IPS-NIHi11 (cell line): ENCODE data around the gene PASD1.

ENCODE experiments used
- DNase-seq: peaks from one replicate; pipeline ENCODE4 v3.0.0; 2012; ENCODE audit warnings: mixed read lengths, low spot score

Gene PASD1

GRCh38 chrX:151701531-151701930, 138.1 kb downstream of the PASD1 start:
- DNase-seq: no peak

- no peak for DNase-seq
Measured at GRCh38 chrX:151702026-151702714, 138.7 kb downstream of the PASD1 start.

DNA sequence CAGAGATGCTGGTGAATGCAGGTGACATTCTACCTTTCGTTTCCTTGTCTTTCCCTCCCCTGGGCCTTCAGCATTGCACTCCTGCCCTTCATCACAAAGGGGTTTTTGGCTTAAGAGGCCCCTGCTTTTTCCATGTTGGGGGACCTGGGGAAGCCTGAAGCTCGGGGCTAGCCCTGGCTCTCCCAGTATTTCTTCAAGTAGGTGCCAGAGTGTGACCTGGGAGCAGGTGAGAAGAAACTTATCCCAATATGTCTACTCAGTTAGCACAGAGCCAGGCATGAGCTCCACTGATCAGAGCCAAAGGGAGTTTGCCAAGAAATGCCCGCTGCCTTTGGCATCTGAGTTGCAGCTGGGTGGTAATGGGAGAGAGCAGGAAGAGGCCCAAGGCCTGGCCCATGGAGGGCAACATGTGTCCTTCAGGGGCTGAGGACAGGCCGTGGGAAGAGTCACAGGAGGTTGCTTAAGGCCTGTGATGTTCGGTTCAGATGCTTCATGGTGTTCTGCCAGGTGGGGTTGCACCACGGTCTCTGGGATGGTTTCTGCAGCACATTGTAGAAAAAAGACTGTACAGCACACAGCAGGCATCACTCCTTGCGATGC, 139.4 kb downstream of the PASD1 start:
- no peak for DNase-seq

- DNase-seq: no peak
Measured at GRCh38 chrX:151703487-151703886, 140.0 kb downstream of the PASD1 start.

DNA sequence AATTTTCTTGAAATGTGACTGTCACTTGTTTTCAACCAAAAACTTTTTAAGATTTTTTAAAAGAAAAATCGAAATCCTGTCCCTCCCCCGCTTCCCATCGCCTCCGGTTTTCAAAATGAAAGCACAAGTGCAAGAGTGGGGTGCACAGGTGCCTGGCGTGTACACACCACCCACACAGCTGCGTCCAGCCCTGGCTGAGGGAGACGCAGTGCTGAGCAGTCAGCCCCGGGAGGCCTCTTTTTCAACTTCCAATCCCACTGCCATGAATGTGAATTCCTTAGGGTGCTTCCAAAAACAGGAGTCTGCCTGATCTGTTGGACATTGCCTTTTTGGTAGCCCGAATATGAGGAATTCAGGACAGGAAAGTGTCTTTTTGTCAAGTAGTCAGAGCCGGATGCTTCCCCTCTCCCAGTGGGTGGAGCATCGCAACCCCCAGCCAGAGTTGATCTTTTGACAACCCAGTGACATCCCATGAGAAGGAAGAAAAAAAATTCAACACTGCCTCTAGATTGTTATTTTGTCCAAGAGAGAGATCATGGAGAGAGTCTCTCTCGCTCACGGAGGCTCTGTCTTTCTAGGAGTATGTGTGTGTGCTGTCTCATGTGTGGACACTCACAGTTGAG, 140.7 kb downstream of the PASD1 start:
- DNase-seq: no peak

DNA sequence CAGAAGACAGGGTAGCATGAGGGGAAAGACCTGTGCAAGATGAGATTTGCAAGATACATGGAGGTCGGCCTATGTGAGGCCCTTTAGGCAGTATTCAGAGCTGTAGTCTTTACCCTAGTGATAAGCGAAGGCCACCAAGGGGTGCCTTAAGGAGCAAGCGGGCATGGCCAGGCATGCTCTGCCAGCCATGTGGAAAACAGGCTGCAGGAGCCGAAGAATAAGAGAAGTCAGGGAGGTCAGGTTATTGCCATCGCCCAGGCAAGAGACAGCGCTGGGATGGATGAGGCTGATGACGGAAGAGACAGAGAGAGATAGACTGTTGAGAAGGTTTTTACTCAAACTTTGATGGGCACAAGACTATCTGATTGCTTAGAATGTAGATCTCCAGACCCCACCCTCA, 145.3 kb downstream of the PASD1 start:
- DNase-seq: no peak

DNA sequence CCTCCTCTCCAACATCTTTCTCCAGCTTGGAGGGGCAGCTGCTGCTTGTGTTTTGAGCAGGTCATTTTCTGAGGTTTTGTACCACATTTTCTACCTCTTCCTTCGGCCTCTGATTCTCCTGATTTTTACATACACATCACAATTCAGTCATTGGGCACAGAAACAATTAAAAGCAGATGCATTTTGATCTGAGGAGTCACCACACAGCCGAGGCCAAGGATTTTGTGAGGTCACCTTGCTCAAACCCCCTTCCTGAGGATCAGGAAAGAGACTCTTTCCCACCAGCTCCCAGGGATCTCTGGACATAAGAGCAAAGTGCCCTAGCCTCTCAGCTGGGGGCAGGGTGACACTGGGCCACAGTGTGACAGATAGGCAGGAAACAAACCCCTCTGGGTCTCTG, 147.0 kb downstream of the PASD1 start:
- DNase-seq: no peak

- DNase-seq: no peak
Measured at GRCh38 chrX:151711154-151711553, 147.7 kb downstream of the PASD1 start.

DNA sequence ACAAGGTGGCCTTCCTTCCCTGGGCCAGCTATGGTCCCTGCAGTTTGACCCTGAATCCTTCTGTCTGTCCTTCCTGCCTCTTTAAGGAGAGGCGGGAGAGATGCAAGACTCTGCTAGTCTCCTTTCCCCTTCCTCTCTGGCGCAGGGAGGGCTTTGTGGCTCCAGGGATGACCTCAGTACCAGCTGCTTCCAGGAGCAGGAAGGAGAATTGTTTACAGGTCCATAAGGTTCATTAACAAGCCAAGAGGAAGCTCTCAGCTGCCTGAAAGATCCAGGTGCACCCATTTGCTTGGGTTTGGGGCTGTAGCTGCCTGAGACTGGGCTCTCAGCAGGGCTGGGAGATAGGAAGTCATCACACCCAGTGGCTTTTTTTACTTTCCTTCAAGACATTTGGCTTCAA, 148.3 kb downstream of the PASD1 start:
- DNase-seq: no peak

DNA sequence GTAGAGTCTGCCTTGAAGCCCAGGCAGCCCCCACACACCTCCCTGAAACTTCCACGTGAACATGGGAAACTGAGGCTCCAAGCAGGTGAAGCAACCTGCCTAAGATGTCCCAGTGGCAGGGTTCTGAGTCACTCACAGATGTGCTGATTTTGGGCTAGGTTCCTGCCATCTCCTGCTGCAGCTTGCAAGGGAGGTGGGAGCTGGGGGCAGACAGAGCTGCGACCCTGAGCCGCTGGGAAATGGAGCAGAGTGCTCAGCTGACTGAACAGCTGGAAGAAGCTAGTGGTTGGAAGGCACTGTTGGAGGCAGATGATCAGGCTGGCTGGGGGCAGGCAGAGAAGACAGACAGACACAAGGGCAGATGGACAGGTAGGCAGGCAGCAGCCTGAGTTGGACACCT, 148.8 kb downstream of the PASD1 start:
- no peak for DNase-seq

DNA sequence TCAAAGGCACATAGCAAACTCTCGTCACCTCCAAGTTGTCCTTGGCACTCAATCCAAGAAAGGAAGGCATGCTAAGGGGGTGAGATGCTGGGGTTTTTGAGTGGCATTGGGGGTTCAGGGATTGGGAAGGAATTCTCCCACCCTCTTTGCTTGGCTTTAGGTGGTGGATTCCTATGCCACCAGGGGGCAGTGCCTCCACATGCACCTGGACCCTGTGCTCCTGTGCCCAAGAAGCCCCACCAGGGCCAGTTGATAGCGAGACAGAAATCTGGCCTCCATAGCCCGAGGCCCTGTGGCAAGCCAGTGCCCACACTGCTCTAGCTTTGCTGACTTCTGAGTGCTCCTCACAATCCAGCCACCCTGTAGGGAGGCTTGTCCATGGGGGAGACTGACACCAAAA, 150.4 kb downstream of the PASD1 start:
- peak; percentile 64 for DNase-seq

- DNase-seq: no peak
Measured at GRCh38 chrX:151714362-151714761, 150.9 kb downstream of the PASD1 start.

DNA sequence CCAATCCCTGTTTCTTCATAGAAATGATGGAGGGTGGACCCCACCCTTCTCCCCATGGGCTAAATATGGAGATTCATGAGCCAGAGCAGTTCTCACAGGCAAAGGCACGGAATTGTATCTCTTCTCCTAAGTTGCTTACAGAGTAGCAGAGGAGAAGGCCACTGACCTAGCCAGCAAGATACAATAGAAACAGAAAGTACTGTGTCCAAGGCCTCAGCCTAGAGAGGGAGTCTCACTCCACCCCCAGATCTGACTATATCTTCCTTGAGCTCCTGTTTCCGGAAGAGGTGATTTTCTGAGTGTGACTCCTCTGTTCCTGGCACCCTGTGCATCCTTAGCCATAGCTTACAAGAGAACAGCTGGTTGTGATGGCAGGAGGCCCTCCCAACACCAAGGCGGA, 152.3 kb downstream of the PASD1 start, which contains the start of gene FATE1:
FATE1 (plus strand) TSS at position 284 of the 400 bp plus-strand sequence; CDS start at position 369, 85 bp downstream.
- DNase-seq: no peak

DNA sequence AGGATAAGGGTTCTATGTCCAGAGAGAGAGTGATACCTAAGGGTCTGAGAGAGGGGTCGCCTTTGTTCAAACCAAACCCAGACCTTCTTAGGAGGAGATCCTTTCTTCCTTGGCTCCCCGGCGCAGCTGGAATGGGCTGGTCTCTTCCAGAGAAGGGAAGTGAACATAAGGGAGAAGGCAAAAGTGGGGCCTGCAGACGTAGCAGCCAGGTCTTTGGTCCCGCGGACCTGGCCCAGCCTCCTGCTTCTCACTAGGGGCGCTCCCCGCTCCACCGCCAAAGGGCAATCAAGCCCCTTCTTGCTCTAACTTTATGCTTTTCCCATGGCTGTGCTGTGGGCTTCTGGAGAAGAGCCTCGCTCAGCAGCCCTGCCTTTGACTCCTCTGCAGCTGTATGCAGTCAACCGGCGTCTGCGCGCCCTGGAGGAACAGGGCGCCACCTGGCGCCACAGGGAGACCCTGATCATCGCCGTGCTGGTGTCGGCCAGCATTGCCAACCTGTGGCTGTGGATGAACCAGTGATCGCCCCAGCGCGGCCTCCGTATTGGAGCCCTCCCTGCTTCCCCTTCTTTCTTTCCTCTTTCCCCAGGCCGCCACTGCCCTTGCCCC, 158.9 kb downstream of the PASD1 start:
- DNase-seq: peak; percentile 68

DNA sequence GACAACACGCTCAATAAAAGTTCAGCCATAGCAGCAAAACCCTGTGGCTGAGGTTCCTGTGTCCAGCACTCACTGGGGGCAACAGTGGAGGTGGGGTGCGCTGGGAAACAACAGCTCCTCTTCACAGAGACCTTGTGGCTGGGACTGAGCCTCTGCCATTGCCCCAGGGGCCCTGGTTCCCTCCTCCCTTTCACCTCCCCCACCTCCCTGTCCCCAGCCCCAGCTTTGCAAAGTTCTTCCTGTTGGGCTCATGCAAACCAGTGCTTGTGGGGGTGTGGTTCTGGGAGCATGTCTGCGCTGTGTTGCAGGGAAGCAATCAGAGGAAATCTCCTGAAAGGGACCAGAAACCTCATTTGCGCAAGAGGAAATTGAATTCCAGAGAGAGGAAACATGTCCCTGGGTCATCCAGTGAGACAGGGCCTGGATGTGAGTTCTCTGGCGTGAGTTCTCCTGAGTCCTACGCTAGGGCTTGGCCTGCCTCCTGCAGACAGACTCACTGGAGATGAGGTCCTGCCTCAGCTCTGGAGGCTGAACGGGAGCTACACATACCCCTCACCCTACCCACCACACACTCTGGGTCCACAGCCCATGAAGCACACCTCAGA, 159.8 kb downstream of the PASD1 start:
- DNase-seq: no peak

- no peak for DNase-seq
Measured at GRCh38 chrX:151724563-151725337, 161.3 kb downstream of the PASD1 start.

DNA sequence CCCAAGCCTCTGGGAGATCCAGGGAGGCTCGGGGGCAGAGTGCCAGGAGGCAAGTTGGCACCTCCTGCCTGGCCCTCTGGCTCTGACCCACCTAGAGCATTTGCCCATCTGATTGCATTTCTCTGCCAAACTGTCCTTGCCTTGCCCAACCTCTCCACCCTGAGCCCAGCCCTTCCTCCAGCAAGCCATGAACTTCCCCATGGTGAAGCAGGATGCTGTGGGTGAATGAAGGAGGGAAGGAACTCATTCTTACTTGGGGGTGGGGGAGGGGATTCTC, 161.8 kb downstream of the PASD1 start:
- DNase-seq: no peak
